ENCODE data around the gene GHRHR. TPM values are rescaled to one million over a fixed set of nuclear protein-coding genes. Genes with fewer than 3 reads are reported as not detected.

GHRHR gene
- polyA plus RNA-seq, 3 donors = not detected

GRCh38 chr7:30986331-30986730, 22.6 kb downstream of the GHRHR start:
- peaks cover 0 to 24% of the 10 kb centered on the region in 2 donors for H3K27me3 ChIP-seq (ENCODE audit: control insufficient read depth in 2 of 2, insufficient read depth in 2 of 2, low read length in 2 of 2)
- Mint-ChIP-seq H3K9me3 (peaks cover 0 to 4% (median 0%) of the 10 kb centered on the region in 7 donors), H3K4me3 (peak overlapping the region in 1 of 2 donors; percentile 64), H3K27me3 (ENCODE audit: low read depth in 3 of 3) (peaks cover 22 to 41% (median 27%) of the 10 kb centered on the region in 3 donors), H3K36me3 (no peaks in the 10 kb centered on the region), H3K4me1 (peaks cover 12% of the 10 kb centered on the region), H3K27ac (peak overlapping the region in 1 of 7 donors; percentile 69)
- H3K9ac ChIP-seq (ENCODE audit: insufficient read depth, low read length, poor library complexity, severe bottlenecking) = no peak overlapping the region
- H3K4me1 ChIP-seq (ENCODE audit: control insufficient read depth in 1 of 2, insufficient read depth in 2 of 2, low read length in 2 of 2) = peaks cover 0 to 10% of the 10 kb centered on the region in 2 donors
- no peak for TF ChIP-seq CTCF (IDR thresholded peaks at IDR 0.05)
- H4K20me1 ChIP-seq (ENCODE audit: insufficient read depth, low read length) = no peaks in the 10 kb centered on the region
- H2AFZ ChIP-seq (ENCODE audit: insufficient read depth, low read depth, low read length, poor library complexity, severe bottlenecking) = no peak overlapping the region
- no peak overlapping the region for H3K27ac ChIP-seq (ENCODE audit: low read depth in 1 of 2, low read length in 2 of 2)
- intact Hi-C loops (cut with micrococcal nuclease) = no loop called here
- no peak overlapping the region for H3K4me2 ChIP-seq (replicated peaks; ENCODE audit: extremely low read depth, low read length, poor library complexity, severe bottlenecking)
- WGBS (ENCODE audit: insufficient coverage) = 90% methylated on average over 6 of the region's 8 CpGs
- H3K4me3 ChIP-seq (replicated peaks in 1 of 3; ENCODE audit: low read depth in 2 of 3, low read length in 3 of 3) = no peak overlapping the region
- no peaks in the 10 kb centered on the region for H3K79me2 ChIP-seq (ENCODE audit: insufficient read depth, low read length)
- H3K36me3 ChIP-seq (replicated peaks in 1 of 2; ENCODE audit: control insufficient read depth in 1 of 2, insufficient read depth in 2 of 2, low read length in 2 of 2) = no peaks in the 10 kb centered on the region
- DNase-seq = no peak
- H3K9me3 ChIP-seq (replicated peaks in 1 of 2; ENCODE audit: control insufficient read depth in 1 of 2, insufficient read depth in 1 of 2, low read length in 2 of 2) = no peaks in the 10 kb centered on the region

DNA sequence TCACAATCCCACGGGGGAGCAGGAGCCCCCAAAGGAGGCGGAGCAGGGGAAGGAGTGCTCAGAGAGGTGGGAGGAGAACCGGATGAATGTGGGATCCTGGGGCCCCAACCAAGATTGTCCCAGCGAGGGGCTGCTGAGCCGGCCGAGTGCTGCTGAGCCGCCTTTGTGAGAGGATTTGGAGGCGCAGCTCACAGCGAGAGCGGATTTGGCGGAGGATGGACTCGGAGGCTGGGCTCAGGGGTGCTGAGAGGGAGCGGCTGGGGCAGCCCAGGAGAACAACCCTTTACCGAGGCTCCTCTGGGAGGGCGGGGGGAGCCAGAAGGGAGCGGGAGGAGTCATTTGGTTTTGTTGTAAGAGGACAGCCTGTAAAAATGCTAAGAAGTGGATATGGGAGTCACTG, 23.0 kb downstream of the GHRHR start:
- peaks cover 0 to 24% of the 10 kb centered on the region in 2 donors for H3K27me3 ChIP-seq (ENCODE audit: control insufficient read depth in 2 of 2, insufficient read depth in 2 of 2, low read length in 2 of 2)
- Mint-ChIP-seq H3K36me3 (no peaks in the 10 kb centered on the region), H3K4me1 (peaks cover 12% of the 10 kb centered on the region), H3K27ac (no peak overlapping the region), H3K4me3 (peak overlapping the region in 1 of 2 donors; percentile 64), H3K9me3 (peaks cover 0 to 4% (median 0%) of the 10 kb centered on the region in 7 donors), H3K27me3 (ENCODE audit: low read depth in 3 of 3) (peaks cover 22 to 41% (median 27%) of the 10 kb centered on the region in 3 donors)
- H4K20me1 ChIP-seq (ENCODE audit: insufficient read depth, low read length) = no peaks in the 10 kb centered on the region
- no peaks in the 10 kb centered on the region for H3K79me2 ChIP-seq (ENCODE audit: insufficient read depth, low read length)
- intact Hi-C loops (cut with micrococcal nuclease) = no loop called here
- no peak overlapping the region for H3K27ac ChIP-seq (ENCODE audit: low read depth in 1 of 2, low read length in 2 of 2)
- no peak for DNase-seq
- H3K9me3 ChIP-seq (replicated peaks in 1 of 2; ENCODE audit: control insufficient read depth in 1 of 2, insufficient read depth in 1 of 2, low read length in 2 of 2) = no peaks in the 10 kb centered on the region
- no peak for TF ChIP-seq CTCF (IDR thresholded peaks at IDR 0.05)
- H3K36me3 ChIP-seq (replicated peaks in 1 of 2; ENCODE audit: control insufficient read depth in 1 of 2, insufficient read depth in 2 of 2, low read length in 2 of 2) = no peaks in the 10 kb centered on the region
- no peak overlapping the region for H3K9ac ChIP-seq (ENCODE audit: insufficient read depth, low read length, poor library complexity, severe bottlenecking)
- 16% methylated on average over 15 of the region's 16 CpGs for WGBS (ENCODE audit: insufficient coverage)
- peaks cover 0 to 10% of the 10 kb centered on the region in 2 donors for H3K4me1 ChIP-seq (ENCODE audit: control insufficient read depth in 1 of 2, insufficient read depth in 2 of 2, low read length in 2 of 2)
- H2AFZ ChIP-seq (ENCODE audit: insufficient read depth, low read depth, low read length, poor library complexity, severe bottlenecking) = no peak overlapping the region
- H3K4me3 ChIP-seq (replicated peaks in 1 of 3; ENCODE audit: low read depth in 2 of 3, low read length in 3 of 3) = no peak overlapping the region
- H3K4me2 ChIP-seq (replicated peaks; ENCODE audit: extremely low read depth, low read length, poor library complexity, severe bottlenecking) = no peak overlapping the region

All from CD14-positive monocyte (primary cell).